Body of pancreas (tissue), 4 donors: ENCODE measurements around the gene FLOT1. TPM values are rescaled to one million over a fixed set of nuclear protein-coding genes. Genes with fewer than 3 reads are reported as not detected.
"Not testable (repeated sequence)": the region's sequence is repeated elsewhere in the genome, so short reads cannot be mapped to it uniquely, and the experiment has no call there.

ENCODE experiments used
- ATAC-seq: fragments of 150-250 bp; one replicate; pipeline ENCODE4 v1.9.1; 2016
- DNase-seq, 4 donors: peaks; one replicate each; pipeline ENCODE4 v3.0.0-alpha.2; 2019
- H3K27ac ChIP-seq, 4 donors: fragments of 200-600 bp; sonication (generic); 1 replicate in 3 of 4; 2 replicates in 1 of 4; pipeline versions ENCODE4 v1.5.1 to v1.6.1; 2016 to 2019; ENCODE audit warnings: mild to moderate bottlenecking in 1 of 4, mixed read lengths in 1 of 4, moderate library complexity in 1 of 4
- H3K27me3 ChIP-seq, 2 donors: fragments of 200-600 bp; sonication (generic); one replicate each; pipeline ENCODE4 v1.6.0; 2016; ENCODE audit warnings: mild to moderate bottlenecking in 1 of 2
- H3K36me3 ChIP-seq, 2 donors: fragments of 200-600 bp; sonication (generic); replicated peaks in 1 of 2; 2 replicates each; pipeline ENCODE4 v1.5.1; 2016; ENCODE audit warnings: low read depth in 2 of 2; ENCODE audit not compliant: insufficient read depth in 1 of 2
- H3K4me1 ChIP-seq: fragments of 200-600 bp; sonication (generic); one replicate; pipeline ENCODE4 v1.6.0; 2016
- H3K4me3 ChIP-seq, 2 donors: fragments of 200-600 bp; sonication (generic); 1 replicate in 1 of 2; 2 replicates in 1 of 2; pipeline ENCODE4 v1.5.1; 2016 to 2019
- H3K9me3 ChIP-seq, 3 donors: fragments of 200-600 bp; sonication (generic); 1 replicate in 2 of 3; 2 replicates in 1 of 3; pipeline ENCODE4 v1.5.1; 2016
- POLR2A ChIP-seq, 3 donors: fragments of 450-650 bp; IDR thresholded peaks; one replicate each; pipeline ENCODE4 v1.6.1; 2016; ENCODE audit warnings: antibody characterized with exemption in 3 of 3, mild to moderate bottlenecking in 2 of 3
- WGBS, 2 donors: methylation state at CpG; one replicate each; pipeline ENCODE4 v1.1.5; 2017; 5-methylcytosine and 5-hydroxymethylcytosine counted together
- intact Hi-C: fragments of 100-400 bp; cut with DNase I; formaldehyde crosslinking; loops from one replicate; pipeline ENCODE4 v1.15.1; 2023
- total RNA-seq, 2 donors: library from RNA; depleted of rRNA; stranded (reverse); fragments of >200 nt; gene quantifications; one replicate each; pipeline ENCODE4 v1.1.0, GENCODE V29; 2016
- TF ChIP-seq, protein P1 (sequence below), 7 experiments: fragments of 450-650 bp in 4 of 7; fragments of 200-600 bp in 3 of 7; sonication (generic) in 3 of 7; IDR thresholded peaks; one replicate each; pipeline ENCODE4 v1.5.1; 2016 to 2019; ENCODE audit warnings: antibody characterized with exemption in 7 of 7

FLOT1 gene
- total RNA-seq, 2 donors from 2014 or later: 70.0 to 82.4 TPM

DNA sequence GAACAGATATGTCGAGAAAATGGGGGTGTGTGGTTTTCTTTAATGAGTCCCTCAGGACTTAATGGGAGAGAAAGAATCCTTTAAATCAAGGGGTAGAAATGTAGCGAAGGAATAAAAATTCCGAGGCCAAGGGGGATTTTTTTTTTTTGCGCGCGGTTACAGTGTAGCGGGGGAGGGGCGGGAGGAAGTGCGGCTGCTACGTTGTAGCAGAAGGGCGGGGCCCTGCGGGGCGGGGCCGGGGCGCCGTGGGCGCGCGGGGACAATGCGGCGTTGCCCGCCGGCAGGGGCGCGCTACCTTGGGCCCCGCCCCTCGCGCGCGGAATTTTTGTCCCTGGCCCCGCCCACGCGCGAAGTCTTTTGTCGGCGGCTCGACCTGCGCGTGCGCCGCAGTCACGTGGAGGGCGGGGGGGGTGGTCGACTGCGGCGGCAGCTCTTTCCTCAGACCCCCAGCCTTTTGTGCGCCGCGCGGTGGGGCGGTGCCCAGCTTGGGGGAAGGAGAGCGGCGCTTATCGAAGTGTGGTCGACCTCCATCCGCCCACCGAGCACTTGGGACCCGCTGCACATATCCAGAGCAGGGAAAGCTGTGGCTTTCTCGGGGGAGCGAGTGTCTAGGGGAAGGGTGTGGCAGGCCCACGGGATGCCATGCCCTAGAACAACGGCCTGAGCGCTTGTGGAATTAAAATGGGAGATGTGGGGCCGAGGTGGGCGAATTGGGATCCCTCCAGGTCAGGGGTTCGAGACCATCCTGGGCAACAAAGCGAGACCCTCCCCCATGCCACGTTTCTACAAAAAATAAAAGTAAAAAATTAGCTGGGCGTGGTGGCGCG is 21.1 kb downstream of the FLOT1 start:
- Histone ChIP-seq H3K27me3 (no peaks in the 10 kb centered on the region), H3K9me3 (no peaks in the 10 kb centered on the region), H3K4me1 (peaks cover 55% of the 10 kb centered on the region), H3K36me3 (peaks cover 9 to 19% of the 10 kb centered on the region in 2 donors), H3K27ac (peak overlapping the region; percentile 90 to 97 (median 90)), H3K4me3 (peak overlapping the region; percentile 80 to 86)
- intact Hi-C loops: no loop called here
- ATAC-seq (peak; percentile 60), DNase-seq (peak; percentile 91 to 93 (median 92))
- WGBS, 2 donors: 3 to 12% methylated on average over 29 to 71 of the region's 71 CpGs
- TF ChIP-seq POLR2A (IDR thresholded peaks at IDR 0.05): peak in 2 of 3 donors; percentile 37 to 39
- TF ChIP-seq, protein P1, sequence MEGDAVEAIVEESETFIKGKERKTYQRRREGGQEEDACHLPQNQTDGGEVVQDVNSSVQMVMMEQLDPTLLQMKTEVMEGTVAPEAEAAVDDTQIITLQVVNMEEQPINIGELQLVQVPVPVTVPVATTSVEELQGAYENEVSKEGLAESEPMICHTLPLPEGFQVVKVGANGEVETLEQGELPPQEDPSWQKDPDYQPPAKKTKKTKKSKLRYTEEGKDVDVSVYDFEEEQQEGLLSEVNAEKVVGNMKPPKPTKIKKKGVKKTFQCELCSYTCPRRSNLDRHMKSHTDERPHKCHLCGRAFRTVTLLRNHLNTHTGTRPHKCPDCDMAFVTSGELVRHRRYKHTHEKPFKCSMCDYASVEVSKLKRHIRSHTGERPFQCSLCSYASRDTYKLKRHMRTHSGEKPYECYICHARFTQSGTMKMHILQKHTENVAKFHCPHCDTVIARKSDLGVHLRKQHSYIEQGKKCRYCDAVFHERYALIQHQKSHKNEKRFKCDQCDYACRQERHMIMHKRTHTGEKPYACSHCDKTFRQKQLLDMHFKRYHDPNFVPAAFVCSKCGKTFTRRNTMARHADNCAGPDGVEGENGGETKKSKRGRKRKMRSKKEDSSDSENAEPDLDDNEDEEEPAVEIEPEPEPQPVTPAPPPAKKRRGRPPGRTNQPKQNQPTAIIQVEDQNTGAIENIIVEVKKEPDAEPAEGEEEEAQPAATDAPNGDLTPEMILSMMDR (IDR thresholded peaks at IDR 0.05): peak; percentile 32 to 79 (median 61)

DNA sequence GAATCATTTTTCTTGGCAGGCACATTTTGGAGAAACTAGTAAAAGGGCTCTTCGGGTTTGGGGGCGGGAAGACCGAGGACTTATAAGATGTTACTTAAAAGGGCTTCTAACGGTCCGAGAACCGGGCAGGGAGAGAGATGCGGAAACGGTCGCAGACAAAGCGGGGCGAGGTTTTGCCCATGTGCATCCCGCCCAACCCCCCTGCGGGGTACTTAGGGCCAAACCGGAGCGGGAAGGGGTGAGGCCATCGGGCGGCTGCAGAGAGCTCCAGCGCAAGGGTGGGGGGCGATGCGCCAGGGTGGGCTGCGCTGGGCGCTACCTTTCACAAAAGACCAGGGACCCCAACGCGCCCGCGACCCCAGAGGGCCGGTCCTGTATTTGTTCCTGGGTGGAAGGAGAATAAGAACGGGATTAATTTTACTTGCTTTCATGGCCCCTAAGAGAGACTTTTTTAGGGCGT is 21.7 kb downstream of the FLOT1 start:
- H3K27ac ChIP-seq: peak overlapping the region; percentile 90 to 97 (median 90)
- 0% methylated on average over 24 to 29 of the region's 29 CpGs for WGBS, 2 donors
- no peak for ATAC-seq
- H3K36me3 ChIP-seq: peaks cover 9 to 19% of the 10 kb centered on the region in 2 donors
- H3K4me3 ChIP-seq: peak overlapping the region; percentile 80 to 86
- H3K4me1 ChIP-seq: peaks cover 60% of the 10 kb centered on the region
- DNase-seq: peak; percentile 69 to 79 (median 72)
- no peaks in the 10 kb centered on the region for H3K9me3 ChIP-seq
- no peak for TF ChIP-seq POLR2A (IDR thresholded peaks at IDR 0.05)
- H3K27me3 ChIP-seq: no peaks in the 10 kb centered on the region
- intact Hi-C loops: no loop called here

DNA sequence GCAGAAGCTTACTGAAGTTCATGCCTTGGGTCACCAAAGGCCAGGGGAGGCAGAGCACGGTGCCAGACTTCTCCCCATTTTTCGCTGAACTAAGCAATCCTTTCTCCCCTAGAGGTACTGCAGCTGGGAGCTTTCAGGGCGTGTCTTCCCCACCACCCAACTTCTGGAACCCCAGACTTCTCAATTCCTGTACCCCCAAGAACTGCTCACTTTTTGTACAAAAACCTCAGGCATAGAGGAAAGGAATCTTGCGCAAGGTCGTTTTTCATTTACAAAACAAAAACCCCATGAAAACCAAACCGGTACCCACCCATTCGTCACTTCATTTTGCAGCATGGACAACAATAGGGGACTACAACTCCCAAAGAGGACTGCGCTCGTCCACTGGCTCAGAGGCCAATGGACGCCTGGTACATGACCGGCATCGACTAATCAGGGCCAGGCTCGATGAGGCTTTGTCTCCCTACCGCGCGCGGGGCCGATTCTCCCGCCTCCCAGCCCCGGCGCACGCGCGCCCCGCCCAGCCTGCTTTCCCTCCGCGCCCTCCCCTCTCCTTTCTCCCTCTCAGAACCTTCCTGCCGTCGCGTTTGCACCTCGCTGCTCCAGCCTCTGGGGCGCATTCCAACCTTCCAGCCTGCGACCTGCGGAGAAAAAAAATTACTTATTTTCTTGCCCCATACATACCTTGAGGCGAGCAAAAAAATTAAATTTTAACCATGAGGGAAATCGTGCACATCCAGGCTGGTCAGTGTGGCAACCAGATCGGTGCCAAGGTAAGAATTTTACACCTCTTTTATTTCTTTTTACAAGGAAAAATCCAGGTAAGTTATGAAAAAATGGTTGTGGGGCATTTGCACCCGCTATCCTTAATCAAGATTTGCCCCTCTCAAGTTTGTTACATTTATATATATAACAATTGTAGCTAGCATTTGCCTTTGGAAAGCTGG is 22.4 kb downstream of the FLOT1 start, which contains the start of gene TUBB:
Gene TUBB, plus strand, starts transcription at position 562 of the 947 bp plus-strand sequence. Its CDS starts 155 bp downstream, at position 717.
- 1 to 2% methylated on average over 35 to 38 of the region's 38 CpGs for WGBS, 2 donors
- Histone ChIP-seq H3K9me3 (no peaks in the 10 kb centered on the region), H3K4me1 (peaks cover 60% of the 10 kb centered on the region), H3K27me3 (no peaks in the 10 kb centered on the region), H3K27ac (peak within 1 kb of the TSS; percentile 90 to 97 (median 90)), H3K36me3 (peaks cover 9 to 19% of the 10 kb centered on the region in 2 donors), H3K4me3 (peak within 1 kb of the TSS; percentile 80 to 86)
- ATAC-seq: peak; percentile 75
- intact Hi-C loops: no loop called here
- TF ChIP-seq, protein P1 (IDR thresholded peaks at IDR 0.05): peak in 4 of 7 experiments; percentile 27 to 42 (median 34)
- TF ChIP-seq POLR2A (IDR thresholded peaks at IDR 0.05): peak; percentile 79 to 97 (median 95)
- peak; percentile 97 to 99 (median 98) for DNase-seq

DNA sequence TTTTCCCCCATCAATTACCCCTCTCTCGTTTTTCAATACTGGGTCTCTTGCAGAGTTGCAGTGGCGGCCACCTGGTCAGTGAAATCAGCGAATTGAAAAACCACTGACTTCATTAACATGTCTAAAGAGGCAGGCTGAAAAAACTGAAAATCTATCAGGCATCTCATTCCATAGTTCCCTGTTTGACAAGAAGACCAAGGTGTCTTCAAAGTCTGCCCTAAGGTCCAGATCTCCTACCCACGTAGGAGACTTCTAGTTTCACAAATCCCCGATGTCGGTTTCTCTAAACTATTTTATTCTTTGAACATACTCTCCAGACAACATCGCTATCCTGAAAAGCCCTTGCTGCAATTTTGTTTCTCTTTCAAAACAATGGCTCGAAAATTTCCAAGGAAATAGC is 23.1 kb downstream of the FLOT1 start:
- Histone ChIP-seq H3K9me3 (no peaks in the 10 kb centered on the region), H3K4me3 (no peak overlapping the region), H3K4me1 (peaks cover 53% of the 10 kb centered on the region), H3K36me3 (peaks cover 8 to 13% of the 10 kb centered on the region in 2 donors), H3K27ac (peak overlapping the region; percentile 35 to 97 (median 76)), H3K27me3 (no peaks in the 10 kb centered on the region)
- no peak for ATAC-seq
- intact Hi-C loops: no loop called here
- DNase-seq: no peak
- 31 to 33% methylated on average over 8 of the region's 8 CpGs for WGBS, 2 donors
- TF ChIP-seq POLR2A (IDR thresholded peaks at IDR 0.05): no peak
- TF ChIP-seq, protein P1 (IDR thresholded peaks at IDR 0.05): no peak

DNA sequence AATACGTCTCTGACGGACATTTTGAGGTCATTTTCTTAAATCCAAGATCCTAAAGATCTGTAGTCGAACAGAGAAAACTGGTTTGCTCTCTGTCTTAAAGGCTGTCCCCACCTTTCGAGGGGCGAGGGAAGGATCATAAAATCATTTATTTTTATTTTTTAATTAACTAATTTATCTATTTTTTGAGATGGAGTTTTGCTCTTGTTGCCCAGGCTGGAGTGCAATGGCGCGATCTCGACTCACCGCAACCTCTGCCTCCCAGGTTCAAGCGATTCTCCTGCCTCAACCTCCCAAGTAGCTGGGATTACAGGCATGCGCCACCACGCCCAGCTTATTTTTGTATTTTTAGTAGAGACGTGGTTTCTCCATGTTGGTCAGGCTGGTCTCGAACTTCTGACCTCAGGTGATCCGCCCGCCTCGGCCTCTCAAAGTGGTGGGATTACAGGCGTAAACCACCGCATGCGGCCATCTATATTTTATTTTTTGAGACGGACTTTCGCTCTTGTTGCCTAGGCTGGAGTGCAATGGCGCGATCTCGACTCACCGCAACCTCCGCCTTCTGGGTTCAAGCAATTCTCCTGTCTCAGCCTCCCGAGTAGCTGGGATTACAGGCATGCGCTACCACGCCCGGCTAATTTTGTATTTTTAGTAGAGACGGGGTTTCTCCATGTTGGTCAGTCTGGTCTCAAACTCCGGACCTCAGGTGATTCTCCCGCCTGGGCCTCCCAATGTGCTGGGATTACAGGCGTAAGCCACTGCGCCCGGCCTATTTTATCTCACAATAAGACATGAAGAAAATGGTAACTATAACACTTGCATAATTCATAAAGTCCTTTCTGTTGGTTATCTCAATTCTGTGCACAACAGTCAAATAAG is 24.4 kb downstream of the FLOT1 start:
- H3K36me3 ChIP-seq, intact Hi-C loops, DNase-seq, H3K27me3 ChIP-seq, H3K4me3 ChIP-seq, ATAC-seq, H3K9me3 ChIP-seq: not testable (repeated sequence)
- H3K4me1 ChIP-seq: peaks cover 41% of the 10 kb centered on the region
- 76 to 78% methylated on average over 37 of the region's 37 CpGs for WGBS, 2 donors
- peak overlapping the region; percentile 80 to 97 (median 94) for H3K27ac ChIP-seq
